ENCODE measurements around the gene PRMT9.

The PRMT9 gene

DNA sequence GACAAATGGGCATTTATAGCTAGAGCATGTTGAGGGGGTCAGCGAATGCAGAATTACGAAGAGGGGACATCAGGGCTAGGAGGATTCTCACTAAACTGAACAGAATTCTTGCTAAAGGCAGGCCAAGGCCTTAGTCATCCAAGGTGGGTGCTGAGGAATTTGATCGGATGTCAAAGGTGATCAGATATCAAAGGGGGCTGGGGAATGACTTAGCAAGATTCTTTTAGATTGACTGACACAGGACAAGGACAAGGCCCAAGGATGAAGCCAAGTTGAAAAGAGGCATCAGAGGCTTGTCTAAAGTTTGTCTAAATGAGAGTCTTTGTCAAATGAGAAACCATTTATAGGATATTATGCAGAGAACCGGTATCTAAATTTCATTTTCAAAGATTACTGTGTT lies 57.1 kb downstream of the PRMT9 start:
- DNase-seq (ENCODE audit: low read depth in 2 of 2) = no peak
- TF ChIP-seq, protein P1, sequence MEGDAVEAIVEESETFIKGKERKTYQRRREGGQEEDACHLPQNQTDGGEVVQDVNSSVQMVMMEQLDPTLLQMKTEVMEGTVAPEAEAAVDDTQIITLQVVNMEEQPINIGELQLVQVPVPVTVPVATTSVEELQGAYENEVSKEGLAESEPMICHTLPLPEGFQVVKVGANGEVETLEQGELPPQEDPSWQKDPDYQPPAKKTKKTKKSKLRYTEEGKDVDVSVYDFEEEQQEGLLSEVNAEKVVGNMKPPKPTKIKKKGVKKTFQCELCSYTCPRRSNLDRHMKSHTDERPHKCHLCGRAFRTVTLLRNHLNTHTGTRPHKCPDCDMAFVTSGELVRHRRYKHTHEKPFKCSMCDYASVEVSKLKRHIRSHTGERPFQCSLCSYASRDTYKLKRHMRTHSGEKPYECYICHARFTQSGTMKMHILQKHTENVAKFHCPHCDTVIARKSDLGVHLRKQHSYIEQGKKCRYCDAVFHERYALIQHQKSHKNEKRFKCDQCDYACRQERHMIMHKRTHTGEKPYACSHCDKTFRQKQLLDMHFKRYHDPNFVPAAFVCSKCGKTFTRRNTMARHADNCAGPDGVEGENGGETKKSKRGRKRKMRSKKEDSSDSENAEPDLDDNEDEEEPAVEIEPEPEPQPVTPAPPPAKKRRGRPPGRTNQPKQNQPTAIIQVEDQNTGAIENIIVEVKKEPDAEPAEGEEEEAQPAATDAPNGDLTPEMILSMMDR (IDR thresholded peaks at IDR 0.05; ENCODE audit: low read depth, low read length) = no peak
- H3K4me3 ChIP-seq (replicated peaks in 1 of 2; ENCODE audit: low read depth in 2 of 2, low read length in 2 of 2) = no peak overlapping the region

GRCh38 chr4:147625733-147626132 lies 58.2 kb downstream of the PRMT9 start:
- TF ChIP-seq, protein P1 (IDR thresholded peaks at IDR 0.05; ENCODE audit: low read depth, low read length) = no peak
- no peak overlapping the region for H3K4me3 ChIP-seq (replicated peaks in 1 of 2; ENCODE audit: low read depth in 2 of 2, low read length in 2 of 2)
- no peak for DNase-seq (ENCODE audit: low read depth in 2 of 2)

- DNase-seq (ENCODE audit: low read depth in 2 of 2) = no peak
- no peak overlapping the region for H3K4me3 ChIP-seq (replicated peaks in 1 of 2; ENCODE audit: low read depth in 2 of 2, low read length in 2 of 2)
- TF ChIP-seq, protein P1 (IDR thresholded peaks at IDR 0.05; ENCODE audit: low read depth, low read length) = no peak
Measured at GRCh38 chr4:147620315-147620714, 63.6 kb downstream of the PRMT9 start.

GRCh38 chr4:147617841-147618691 lies 65.9 kb downstream of the PRMT9 start:
- DNase-seq (ENCODE audit: low read depth in 2 of 2) = no peak
- TF ChIP-seq, protein P1 (IDR thresholded peaks at IDR 0.05; ENCODE audit: low read depth, low read length) = no peak
- peak overlapping the region; percentile 86 to 90 for H3K4me3 ChIP-seq (replicated peaks in 1 of 2; ENCODE audit: low read depth in 2 of 2, low read length in 2 of 2)

DNA sequence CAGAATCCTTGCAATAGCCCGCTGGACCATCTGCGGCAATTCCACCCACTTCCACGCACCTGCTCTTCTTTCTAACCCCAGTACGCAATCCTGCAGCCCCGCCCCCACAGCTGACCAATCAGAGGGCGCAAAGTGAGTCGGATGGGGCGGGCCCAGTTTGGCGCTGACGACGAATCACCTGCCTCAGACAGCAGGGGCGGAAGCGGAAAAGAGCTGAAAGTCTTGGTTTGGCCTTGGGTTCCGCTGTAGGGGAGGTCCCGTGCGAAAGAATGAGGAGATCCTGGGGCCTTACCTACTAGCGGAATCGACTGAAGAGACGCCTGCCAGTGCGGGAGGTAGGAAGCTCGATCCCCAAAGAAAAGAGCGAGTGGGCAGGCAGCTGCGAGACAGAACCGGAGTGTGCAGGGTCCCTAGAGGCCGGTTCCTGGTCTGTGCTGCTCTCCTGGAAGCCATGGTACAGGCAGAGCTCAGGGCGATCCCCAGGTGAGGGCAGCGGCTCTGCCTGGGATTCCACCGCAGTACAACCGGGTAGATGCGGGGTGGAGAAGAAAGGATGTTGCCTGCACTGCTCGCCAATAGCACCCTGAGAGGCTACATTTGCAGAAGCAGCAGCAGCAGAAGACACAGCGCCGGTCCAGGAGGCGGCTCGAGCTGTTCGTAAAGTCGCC lies 66.7 kb downstream of the PRMT9 start, which contains the start of gene TMEM184C:
Gene TMEM184C (plus strand): TSS at position 225 of the 668 bp plus-strand sequence. CDS start 560 bp downstream, outside the sequence.
- peak within 1 kb of the TSS; percentile 86 to 90 for H3K4me3 ChIP-seq (replicated peaks in 1 of 2; ENCODE audit: low read depth in 2 of 2, low read length in 2 of 2)
- TF ChIP-seq, protein P1 (IDR thresholded peaks at IDR 0.05; ENCODE audit: low read depth, low read length) = no peak
- peak; percentile 95 for DNase-seq (ENCODE audit: low read depth in 2 of 2)

GRCh38 chr4:147616849-147617172 lies 67.2 kb downstream of the PRMT9 start:
- DNase-seq (ENCODE audit: low read depth in 2 of 2) = no peak
- H3K4me3 ChIP-seq (replicated peaks in 1 of 2; ENCODE audit: low read depth in 2 of 2, low read length in 2 of 2) = peak overlapping the region; percentile 86 to 90
- TF ChIP-seq, protein P1 (IDR thresholded peaks at IDR 0.05; ENCODE audit: low read depth, low read length) = no peak
